HepG2 (cell line): ENCODE data around the gene EXOC5. TPM values are rescaled to one million over a fixed set of nuclear protein-coding genes. Genes with fewer than 3 reads are reported as not detected.

Source experiments
- ATAC-seq: fragments of 200-7000 bp; cut with Tn5 transposase; 3 replicates; pipeline ENCODE4 v1.9.1; 2020; ENCODE audit warnings: mild to moderate bottlenecking, moderate library complexity
- BruUV-seq: library from RNA; stranded (reverse); fragments of 400-500 nt; replicated peaks from 2 replicates; lab custom pipeline; 2021; lab: Mats Ljungman, UMichigan
- CTCF ChIA-PET: fragments of 300-600 bp; formaldehyde crosslinking; extraction: SDS; loops from one replicate; lab custom pipeline; 2021; ENCODE audit warnings: low total read pairs, inconsistent platforms, low intra/inter-chr PET ratio; lab: Yijun Ruan, JAX
- POLR2A ChIA-PET: fragments of 350-600 bp; sonication (Branson Sonifier 250); formaldehyde crosslinking; loops from one replicate; lab custom pipeline; 2020; ENCODE audit warnings: antibody characterized with exemption, inconsistent platforms; lab: Yijun Ruan, JAX
- DNase-seq: peaks from one replicate; pipeline ENCODE4 v3.0.0-alpha.2; 2015; ENCODE audit warnings: low spot score
- FAIRE-seq: peaks from 3 replicates; lab custom pipeline; 2011; peaks lifted over from hg19 to GRCh38; lab: Jason Lieb, UNC
- H2AFZ ChIP-seq: one replicate; pipeline ENCODE4 v1.6.1; 2011; ENCODE audit warnings: low read length, inconsistent platforms
- H3K27ac ChIP-seq: fragments of 300-600 bp; 3 replicates; pipeline ENCODE4 v1.8.0; 2011; ENCODE audit warnings: mixed run types, mild to moderate bottlenecking, mixed read lengths, low read length, inconsistent platforms; ENCODE audit not compliant: insufficient read depth; ENCODE audit errors: extremely low read length
- H3K27me3 ChIP-seq, 2 experiments: fragments of 200-600 bp in 1 of 2; 2 replicates in 1 of 2; 3 replicates in 1 of 2; pipeline versions ENCODE4 v1.6.0 to v1.8.0; 2011; ENCODE audit warnings: low read length in 2 of 2, mild to moderate bottlenecking in 2 of 2, moderate library complexity in 2 of 2, inconsistent platforms in 1 of 2; ENCODE audit not compliant: insufficient read depth in 2 of 2, control insufficient read depth in 1 of 2
- H3K36me3 ChIP-seq, 2 experiments: fragments of 200-600 bp in 1 of 2; replicated peaks in 1 of 2; 2 replicates in 1 of 2; 3 replicates in 1 of 2; pipeline versions ENCODE4 v1.5.1 to v1.8.0; 2011; ENCODE audit warnings: low read length in 2 of 2, inconsistent platforms in 1 of 2; ENCODE audit not compliant: insufficient read depth in 2 of 2, control insufficient read depth in 1 of 2
- H3K4me1 ChIP-seq: 2 replicates; pipeline ENCODE4 v1.5.1; 2012; ENCODE audit warnings: low read length, inconsistent platforms; ENCODE audit not compliant: insufficient read depth
- H3K4me2 ChIP-seq: 2 replicates; pipeline ENCODE4 v1.6.0; 2011; ENCODE audit warnings: low read depth, low read length, inconsistent platforms
- H3K4me3 ChIP-seq, 3 experiments: fragments of 200-600 bp in 1 of 3; sonication (generic), shearing (Covaris generic) in 1 of 3; replicated peaks in 1 of 3; 2 replicates each; pipeline ENCODE4 v1.5.1; 2011 to 2016; ENCODE audit warnings: low read length in 3 of 3, inconsistent platforms in 2 of 3, low read depth in 2 of 3, mild to moderate bottlenecking in 2 of 3, control low read depth in 1 of 3, mixed read lengths in 1 of 3; ENCODE audit not compliant: insufficient read depth in 1 of 3
- H3K79me2 ChIP-seq: one replicate; pipeline ENCODE4 v1.6.1; 2011; ENCODE audit warnings: low read length, inconsistent platforms; ENCODE audit not compliant: insufficient read depth
- H3K9ac ChIP-seq: 2 replicates; pipeline ENCODE4 v1.6.0; 2011; ENCODE audit warnings: mild to moderate bottlenecking, low read depth, low read length, inconsistent platforms; ENCODE audit not compliant: insufficient read depth
- H3K9me3 ChIP-seq: 2 replicates; pipeline ENCODE4 v1.5.1; 2012; ENCODE audit warnings: mild to moderate bottlenecking, low read length
- H4K20me1 ChIP-seq: 2 replicates; pipeline ENCODE4 v1.6.0; 2011; ENCODE audit warnings: inconsistent platforms, mild to moderate bottlenecking, low read length, moderate library complexity; ENCODE audit not compliant: insufficient read depth
- ATF1 ChIP-seq: IDR thresholded peaks from 2 replicates; pipeline ENCODE4 v1.6.1; 2016; ENCODE audit warnings: mild to moderate bottlenecking, control low read depth
- CEBPG ChIP-seq: IDR thresholded peaks from 2 replicates; pipeline ENCODE4 v1.6.1; 2016
- ESRRA ChIP-seq: sonication (generic); formaldehyde crosslinking; IDR thresholded peaks from 2 replicates; pipeline ENCODE4 v1.5.1; 2020; ENCODE audit warnings: mild to moderate bottlenecking, low read depth, missing genetic modification reagents
- GTF2F1 ChIP-seq: fragments of 150-350 bp; IDR thresholded peaks from 2 replicates; pipeline ENCODE4 v1.6.1; 2014; ENCODE audit warnings: low read length
- HIVEP1 ChIP-seq: sonication (generic); formaldehyde crosslinking; IDR thresholded peaks from 2 replicates; pipeline ENCODE4 v1.4.0; 2020; ENCODE audit warnings: mild to moderate bottlenecking, missing genetic modification reagents
- HNRNPL ChIP-seq: fragments of 200-400 bp; formaldehyde crosslinking; IDR thresholded peaks from 2 replicates; pipeline ENCODE4 v1.6.1; 2017; ENCODE audit warnings: mild to moderate bottlenecking, low read depth, low read length
- NFE2L1 ChIP-seq: sonication (generic); formaldehyde crosslinking; IDR thresholded peaks from 2 replicates; pipeline ENCODE4 v1.4.0; 2020; ENCODE audit warnings: missing genetic modification reagents, mild to moderate bottlenecking, borderline replicate concordance
- NFYC ChIP-seq: IDR thresholded peaks from 2 replicates; pipeline ENCODE4 v1.6.1; 2016; ENCODE audit warnings: missing genetic modification reagents, missing compliant biosample characterization
- SIN3A ChIP-seq: IDR thresholded peaks from 2 replicates; pipeline ENCODE4 v1.6.1; 2011; ENCODE audit warnings: low read depth, mild to moderate bottlenecking, control low read depth, low read length, borderline replicate concordance
- SP4 ChIP-seq: sonication (generic); formaldehyde crosslinking; IDR thresholded peaks from 2 replicates; pipeline ENCODE4 v1.8.1; 2023; ENCODE audit warnings: mild to moderate bottlenecking, missing genetic modification reagents
- TEF ChIP-seq: sonication (generic); formaldehyde crosslinking; IDR thresholded peaks from 2 replicates; pipeline ENCODE4 v1.5.0; 2020; ENCODE audit warnings: missing genetic modification reagents
- THAP8 ChIP-seq: sonication (generic); formaldehyde crosslinking; IDR thresholded peaks from 2 replicates; pipeline ENCODE4 v1.5.1; 2020; ENCODE audit warnings: missing genetic modification reagents, mild to moderate bottlenecking, borderline replicate concordance
- YY1 ChIP-seq: IDR thresholded peaks from 2 replicates; pipeline ENCODE4 v1.6.1; 2011; ENCODE audit warnings: low read length, low read depth, moderate library complexity, mild to moderate bottlenecking; ENCODE audit not compliant: insufficient read depth, insufficient replicate concordance
- ZBTB1 ChIP-seq: sonication (generic); formaldehyde crosslinking; IDR thresholded peaks from 2 replicates; pipeline ENCODE4 v1.4.0; 2020; ENCODE audit warnings: missing genetic modification reagents, borderline replicate concordance
- ZIK1 ChIP-seq: sonication (generic); formaldehyde crosslinking; IDR thresholded peaks from 2 replicates; pipeline ENCODE4 v1.5.0; 2020; ENCODE audit warnings: mild to moderate bottlenecking, low read depth, missing genetic modification reagents, borderline replicate concordance
- ZNF263 ChIP-seq: sonication (generic); formaldehyde crosslinking; IDR thresholded peaks from 2 replicates; pipeline ENCODE4 v1.4.0; 2020; ENCODE audit warnings: missing genetic modification reagents
- ZNF724P ChIP-seq: sonication (generic); formaldehyde crosslinking; IDR thresholded peaks from 2 replicates; pipeline ENCODE4 v1.8.0; 2022; ENCODE audit warnings: missing genetic modification reagents, borderline replicate concordance
- ZNF800 ChIP-seq: sonication (generic); formaldehyde crosslinking; IDR thresholded peaks from 2 replicates; pipeline ENCODE4 v1.4.0; 2020; ENCODE audit warnings: missing genetic modification reagents
- WGBS: methylation state at CpG from one replicate; pipeline ENCODE4 v1.1.6; 2017; ENCODE audit warnings: low lambda C conversion rate; 5-methylcytosine and 5-hydroxymethylcytosine counted together
- in situ Hi-C: cut with HindIII; loops from 2 replicates; pipeline ENCODE4 v1.10.0; 2017; ENCODE audit warnings: low pct_unique_long_range_greater_than_20kb; ENCODE audit not compliant: extremely low pct_ligation_motif_present
- intact Hi-C: fragments of 100-400 bp; cut with micrococcal nuclease; formaldehyde crosslinking; loops from one replicate; pipeline ENCODE4 v1.10.0; 2022; ENCODE audit not compliant: unreplicated experiment
- polyA plus RNA-seq, 8 experiments: library from polyadenylated mRNA; depleted of rRNA in 3 of 8; stranded (reverse) in 7 of 8; unstranded in 1 of 8; fragments of >200 nt; fragmentation: Illumina TruSeq in 4 of 8; extraction: Trizol in 4 of 8; gene quantifications; 2 replicates each; pipeline versions ENCODE4 v1.2.1 to v1.2.3, GENCODE V29; 2011 to 2016; ENCODE audit warnings: low read depth in 4 of 8, missing spikeins in 1 of 8, mixed read lengths in 1 of 8; ENCODE audit not compliant: insufficient read depth in 1 of 8
- total RNA-seq, 5 experiments: library from RNA; depleted of rRNA; stranded (reverse); fragments of >200 nt; fragmentation: Illumina TruSeq; extraction: Trizol; gene quantifications; 2 replicates each; pipeline ENCODE4 v1.2.3, GENCODE V29; 2016; ENCODE audit warnings: low read depth in 1 of 5
- TF ChIP-seq, protein P1 (sequence below): sonication (generic); formaldehyde crosslinking; IDR thresholded peaks from 2 replicates; pipeline ENCODE4 v1.9.0; 2021; ENCODE audit warnings: missing genetic modification reagents, mild to moderate bottlenecking, borderline replicate concordance

EXOC5 gene
- total and polyA plus RNA-seq, 2 of the 13 experiments (the other 11 are each of a cell fraction or from before 2014, with no cell fraction given): 15.1 to 43.8 TPM

GRCh38 chr14:57297852-57298251 lies 29.1 kb upstream of the EXOC5 start (continued):
- TF ChIP-seq GTF2F1: no peak
- TF ChIP-seq ZIK1: no peak
- TF ChIP-seq SP4 (CRISPR knock-in tag): no peak
- TF ChIP-seq ZBTB1: no peak
- TF ChIP-seq, protein P1, sequence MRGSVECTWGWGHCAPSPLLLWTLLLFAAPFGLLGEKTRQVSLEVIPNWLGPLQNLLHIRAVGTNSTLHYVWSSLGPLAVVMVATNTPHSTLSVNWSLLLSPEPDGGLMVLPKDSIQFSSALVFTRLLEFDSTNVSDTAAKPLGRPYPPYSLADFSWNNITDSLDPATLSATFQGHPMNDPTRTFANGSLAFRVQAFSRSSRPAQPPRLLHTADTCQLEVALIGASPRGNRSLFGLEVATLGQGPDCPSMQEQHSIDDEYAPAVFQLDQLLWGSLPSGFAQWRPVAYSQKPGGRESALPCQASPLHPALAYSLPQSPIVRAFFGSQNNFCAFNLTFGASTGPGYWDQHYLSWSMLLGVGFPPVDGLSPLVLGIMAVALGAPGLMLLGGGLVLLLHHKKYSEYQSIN (CRISPR knock-in tag): no peak
- TF ChIP-seq, all 625 proteins: peak for 0

GRCh38 chr14:57295239-57295638 lies 26.5 kb upstream of the EXOC5 start:
- intact Hi-C loops: loop anchor here (10.0 kb wide), 2 partner anchors 90 to 630 kb away; no protein-coding TSS in a partner anchor
- TF ChIP-seq ZNF263 (no peak), SIN3A (no peak), ZNF724P (no peak), THAP8 (no peak), HIVEP1 (no peak), TEF (no peak), ESRRA (CRISPR knock-in tag) (no peak), NFYC (CRISPR knock-in tag) (no peak), ZNF800 (CRISPR knock-in tag) (no peak), ATF1 (CRISPR knock-in tag) (no peak), NFE2L1 (CRISPR knock-in tag) (no peak), HNRNPL (no peak), YY1 (no peak), CEBPG (no peak)

More at GRCh38 chr14:57295239-57295638, 26.5 kb upstream of the EXOC5 start:
- Histone ChIP-seq H3K79me2 (no peaks in the 10 kb centered on the region), H3K4me1 (peaks cover 25% of the 10 kb centered on the region), H3K4me3 (no peak overlapping the region), H3K27me3 (no peaks in the 10 kb centered on the region), H3K9ac (no peak overlapping the region), H4K20me1 (no peaks in the 10 kb centered on the region), H2AFZ (no peak overlapping the region), H3K36me3 (peaks cover 0 to 2% of the 10 kb centered on the region in 2 experiments; a peak in 1 of 5 replicates), H3K9me3 (no peaks in the 10 kb centered on the region), H3K4me2 (no peak overlapping the region), H3K27ac (no peak overlapping the region)
- no peak for FAIRE-seq
- ChIA-PET POLR2A (no interaction called here), CTCF (no interaction called here)
- no TSS peak for BruUV-seq
- in situ Hi-C loops: no loop called here
- no peak for ATAC-seq
- DNase-seq: no peak
- 21% methylated on average over 1 of the region's 1 CpG for WGBS
